ENCODE results near the gene ULK4. TPM values are rescaled to one million over a fixed set of nuclear protein-coding genes. Genes with fewer than 3 reads are reported as not detected.

The ULK4 gene
- total RNA-seq, 1 experiment from 2014 or later = 6.3 TPM

DNA sequence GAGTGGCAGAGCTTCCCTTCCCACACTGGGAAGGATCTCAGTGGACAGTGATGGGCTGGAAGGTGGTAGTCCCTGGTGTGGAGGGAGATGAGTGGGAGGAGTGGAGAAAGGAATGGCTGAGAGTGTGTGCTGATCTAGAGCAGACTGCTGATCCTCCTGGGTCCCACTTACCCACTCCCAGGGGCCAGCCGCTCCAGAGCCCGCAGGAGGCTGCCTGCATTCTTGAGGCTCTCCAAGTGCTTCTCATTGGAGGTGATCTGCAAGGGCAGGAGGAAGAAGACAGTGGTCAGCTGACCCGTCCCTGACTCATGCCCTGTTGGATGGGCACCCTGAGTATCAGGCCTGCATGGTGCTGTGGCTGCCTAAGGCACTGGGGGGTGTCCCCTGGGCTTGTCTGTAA, 712.6 kb downstream of the ULK4 start:
- Histone ChIP-seq H3K9me2 (ENCODE audit: insufficient read depth) (no peaks in the 10 kb centered on the region), H3K36me3 (ENCODE audit: control insufficient read depth in 1 of 2, insufficient read depth in 2 of 2, low read length in 2 of 2) (no peaks in the 10 kb centered on the region; a peak in 1 of 4 replicates), H3K4me3 (replicated peaks in 1 of 2; ENCODE audit: low read depth in 1 of 2, low read length in 2 of 2) (no peak overlapping the region), H3K79me2 (ENCODE audit: insufficient read depth, low read length) (no peaks in the 10 kb centered on the region), H3K9ac (ENCODE audit: low read length) (no peak overlapping the region), H2AFZ (ENCODE audit: low read depth, low read length, poor library complexity, severe bottlenecking) (no peak overlapping the region), H3K4me1 (ENCODE audit: control insufficient read depth in 1 of 2, insufficient read depth in 2 of 2, low read length in 2 of 2) (peaks cover 0 to 4% of the 10 kb centered on the region in 2 experiments; a peak in 1 of 4 replicates), H3K27ac (ENCODE audit: low read depth, low read length) (no peak overlapping the region), H3K27me3 (ENCODE audit: insufficient read depth, low read length) (no peaks in the 10 kb centered on the region), H3K4me2 (ENCODE audit: low read length) (no peak overlapping the region), H4K20me1 (ENCODE audit: insufficient read depth) (no peaks in the 10 kb centered on the region), H3K9me3 (ENCODE audit: control insufficient read depth in 1 of 2, insufficient read depth in 1 of 2, low read depth in 1 of 2, low read length in 2 of 2) (no peaks in the 10 kb centered on the region)
- ChIA-PET POLR2A (no interaction called here), CTCF (no interaction called here), RAD21 (ENCODE audit: low non-redundant PET in 1 of 2, low total read pairs in 2 of 2, uncharacterized antibody in 2 of 2, unreplicated experiment in 2 of 2) (no interaction called here)
- no TSS peak for BruUV-seq (replicated peaks)
- 0 out of 2 replicates have a peak, but pooled peaks have one; percentile 35 for ATAC-seq
- DNase-seq (ENCODE audit: low read depth, low spot score) = no peak
- intact Hi-C loops (cut with micrococcal nuclease) = no loop called here
- TF ChIP-seq EZH2 (IDR thresholded peaks at IDR 0.05) (no peak), RAD21 (IDR thresholded peaks at IDR 0.05; ENCODE audit: low read depth) (no peak)

GRCh38 chr3:41248525-41248924, 713.4 kb downstream of the ULK4 start:
- H2AFZ ChIP-seq (ENCODE audit: low read depth, low read length, poor library complexity, severe bottlenecking) = no peak overlapping the region

More at GRCh38 chr3:41248525-41248924, 713.4 kb downstream of the ULK4 start:
- TF ChIP-seq SIN3A (IDR thresholded peaks at IDR 0.05; ENCODE audit: low read depth) (no peak), FOSL1 (IDR thresholded peaks at IDR 0.05; ENCODE audit: low read depth) (no peak), POLR2A (IDR thresholded peaks at IDR 0.05; ENCODE audit: borderline replicate concordance, extremely low read depth, insufficient read depth, insufficient read length) (no peak), ELF1 (IDR thresholded peaks at IDR 0.05; ENCODE audit: borderline replicate concordance, low read depth) (no peak), CEBPB (IDR thresholded peaks at IDR 0.05; ENCODE audit: low read depth) (no peak)
- RAD21 ChIA-PET (ENCODE audit: low non-redundant PET in 1 of 2, low total read pairs in 2 of 2, uncharacterized antibody in 2 of 2, unreplicated experiment in 2 of 2) = no interaction called here
- H3K36me3 ChIP-seq (ENCODE audit: control insufficient read depth in 1 of 2, insufficient read depth in 2 of 2, low read length in 2 of 2) = no peaks in the 10 kb centered on the region; a peak in 1 of 4 replicates
- CTCF ChIA-PET = no interaction called here
- H3K9ac ChIP-seq (ENCODE audit: low read length) = no peak overlapping the region
- no peaks in the 10 kb centered on the region for H4K20me1 ChIP-seq (ENCODE audit: insufficient read depth)
- H3K9me3 ChIP-seq (ENCODE audit: control insufficient read depth in 1 of 2, insufficient read depth in 1 of 2, low read depth in 1 of 2, low read length in 2 of 2) = no peaks in the 10 kb centered on the region
- no peak for DNase-seq (ENCODE audit: low read depth, low spot score)
- POLR2A ChIA-PET = no interaction called here
- H3K4me1 ChIP-seq (ENCODE audit: control insufficient read depth in 1 of 2, insufficient read depth in 2 of 2, low read length in 2 of 2) = peaks cover 0 to 4% of the 10 kb centered on the region in 2 experiments; a peak in 1 of 4 replicates
- no peaks in the 10 kb centered on the region for H3K9me2 ChIP-seq (ENCODE audit: insufficient read depth)
- ATAC-seq = no peak
- no peaks in the 10 kb centered on the region for H3K27me3 ChIP-seq (ENCODE audit: insufficient read depth, low read length)
- intact Hi-C loops (cut with micrococcal nuclease) = no loop called here
- BruUV-seq (replicated peaks) = no TSS peak
- H3K27ac ChIP-seq (ENCODE audit: low read depth, low read length) = no peak overlapping the region
- H3K79me2 ChIP-seq (ENCODE audit: insufficient read depth, low read length) = no peaks in the 10 kb centered on the region
- H3K4me2 ChIP-seq (ENCODE audit: low read length) = no peak overlapping the region
- H3K4me3 ChIP-seq (replicated peaks in 1 of 2; ENCODE audit: low read depth in 1 of 2, low read length in 2 of 2) = no peak overlapping the region
